GM12878 (cell line): ENCODE measurements around the gene ADCY5. TPM values are rescaled to one million over a fixed set of nuclear protein-coding genes. Genes with fewer than 3 reads are reported as not detected.

ENCODE experiments used
- ATAC-seq: fragments of 200-7000 bp; cut with Tn5 transposase; 3 replicates; pipeline ENCODE4 v1.9.1; 2020; ENCODE audit warnings: mild to moderate bottlenecking, moderate library complexity
- BruUV-seq: library from RNA; stranded (reverse); fragments of 400-500 nt; replicated peaks from 2 replicates; lab custom pipeline; 2021; lab: Mats Ljungman, UMichigan
- CTCF ChIA-PET: fragments of 300-600 bp; sonication (Branson Sonifier 250); formaldehyde crosslinking; extraction: SDS; loops from one replicate; lab custom pipeline; 2021; ENCODE audit warnings: inconsistent platforms; lab: Yijun Ruan, JAX
- POLR2A ChIA-PET: fragments of 350-600 bp; formaldehyde crosslinking; extraction: SDS; loops from one replicate; lab custom pipeline; 2021; ENCODE audit warnings: inconsistent platforms; lab: Charles Lee
- RAD21 ChIA-PET: fragments of 300-600 bp; sonication (Branson Sonifier 250); formaldehyde crosslinking; loops from one replicate; lab custom pipeline; 2023; ENCODE audit warnings: antibody characterized with exemption; ENCODE audit not compliant: unreplicated experiment; lab: Charles Lee
- SMC1A ChIA-PET: fragments of 300-600 bp; sonication (Branson Sonifier 250); formaldehyde crosslinking; loops from one replicate; lab custom pipeline; 2023; ENCODE audit not compliant: unreplicated experiment, uncharacterized antibody; lab: Charles Lee
- DNase-seq: peaks from one replicate; pipeline ENCODE4 v3.0.0-alpha.2; 2011; ENCODE audit warnings: low read depth, low spot score
- FAIRE-seq: peaks from 3 replicates; lab custom pipeline; 2011; peaks lifted over from hg19 to GRCh38; lab: Jason Lieb, UNC
- H2AFZ ChIP-seq: 2 replicates; pipeline ENCODE4 v1.6.0; 2011; ENCODE audit warnings: low read depth, low read length, control low read depth; ENCODE audit not compliant: control insufficient read depth
- H3K27ac ChIP-seq: 2 replicates; pipeline ENCODE4 v1.5.1; 2011; ENCODE audit warnings: control low read depth; ENCODE audit not compliant: control insufficient read depth, insufficient read depth
- H3K27me3 ChIP-seq, 2 experiments: replicated peaks in 1 of 2; 2 replicates each; pipeline versions ENCODE4 v1.6.0 to v1.6.1; 2011; ENCODE audit warnings: low read length in 1 of 2; ENCODE audit not compliant: control insufficient read depth in 2 of 2, insufficient read depth in 2 of 2
- H3K36me3 ChIP-seq, 2 experiments: 2 replicates each; pipeline ENCODE4 v1.5.1; 2011; ENCODE audit warnings: low read length in 1 of 2; ENCODE audit not compliant: control insufficient read depth in 2 of 2, insufficient read depth in 2 of 2
- H3K4me1 ChIP-seq: 2 replicates; pipeline ENCODE4 v1.6.1; 2011; ENCODE audit warnings: mild to moderate bottlenecking, low read length, moderate library complexity, mixed read lengths; ENCODE audit not compliant: control insufficient read depth, insufficient read depth
- H3K4me2 ChIP-seq: 2 replicates; pipeline ENCODE4 v1.6.0; 2011; ENCODE audit warnings: control low read depth; ENCODE audit not compliant: control insufficient read depth, insufficient read depth
- H3K4me3 ChIP-seq: fragments of 200-600 bp; sonication (generic); 2 replicates; pipeline ENCODE4 v1.5.1; 2016
- H3K79me2 ChIP-seq: 2 replicates; pipeline ENCODE4 v1.6.0; 2011; ENCODE audit warnings: low read length; ENCODE audit not compliant: control insufficient read depth, insufficient read depth
- H3K9ac ChIP-seq: 2 replicates; pipeline ENCODE4 v1.8.0; 2011; ENCODE audit warnings: low read length, control low read depth, mixed read lengths; ENCODE audit not compliant: control insufficient read depth, insufficient read depth
- H3K9me3 ChIP-seq: replicated peaks from 3 replicates; pipeline ENCODE4 v1.5.1; 2011; ENCODE audit warnings: mild to moderate bottlenecking, low read length; ENCODE audit not compliant: control insufficient read depth, insufficient read depth
- H4K20me1 ChIP-seq: 2 replicates; pipeline ENCODE4 v1.6.0; 2011; ENCODE audit not compliant: control insufficient read depth, insufficient read depth
- ATF7 ChIP-seq: fragments of 450-650 bp; IDR thresholded peaks from 2 replicates; pipeline ENCODE4 v1.6.1; 2016; ENCODE audit warnings: low read depth, mild to moderate bottlenecking
- BRCA1 ChIP-seq: IDR thresholded peaks from 2 replicates; pipeline ENCODE4 v1.6.1; 2011; ENCODE audit warnings: low read depth, low read length, improper control_type of control experiment
- CREM ChIP-seq: IDR thresholded peaks from 2 replicates; pipeline ENCODE4 v1.6.1; 2014; ENCODE audit warnings: antibody characterized with exemption, low read depth
- EGR1 ChIP-seq, 2 experiments: IDR thresholded peaks; 1 replicate in 1 of 2; 2 replicates in 1 of 2; pipeline ENCODE4 v1.6.1; 2011 to 2012; ENCODE audit warnings: low read depth in 2 of 2, low read length in 2 of 2, borderline replicate concordance in 1 of 2, mild to moderate bottlenecking in 1 of 2, moderate library complexity in 1 of 2
- MXI1 ChIP-seq: fragments of 150-350 bp; IDR thresholded peaks from 2 replicates; pipeline ENCODE4 v1.6.1; 2011; ENCODE audit warnings: low read depth, mild to moderate bottlenecking, inconsistent platforms, low read length, improper control_type of control experiment
- MYC ChIP-seq: IDR thresholded peaks from 2 replicates; pipeline ENCODE4 v1.6.1; 2011; ENCODE audit warnings: mild to moderate bottlenecking, low read length, moderate library complexity, inconsistent platforms; ENCODE audit not compliant: insufficient read depth, insufficient replicate concordance, insufficient read length, severe bottlenecking
- NR2C2 ChIP-seq: IDR thresholded peaks from 2 replicates; pipeline ENCODE4 v1.6.1; 2011; ENCODE audit warnings: borderline replicate concordance, low read depth; ENCODE audit not compliant: control insufficient read depth, insufficient read length
- SUPT20H ChIP-seq: IDR thresholded peaks from 2 replicates; pipeline ENCODE4 v1.6.1; 2011; ENCODE audit warnings: low read depth, mild to moderate bottlenecking, low read length, moderate library complexity, borderline replicate concordance; ENCODE audit not compliant: control insufficient read depth
- TBL1XR1 ChIP-seq: IDR thresholded peaks from 2 replicates; pipeline ENCODE4 v1.6.1; 2012; ENCODE audit warnings: low read depth, low read length, improper control_type of control experiment
- YBX1 ChIP-seq: fragments of 450-650 bp; IDR thresholded peaks from 2 replicates; pipeline ENCODE4 v1.6.1; 2016; ENCODE audit warnings: antibody characterized with exemption
- WGBS: methylation state at CpG from one replicate; pipeline ENCODE4 v1.1.6; 2016; ENCODE audit warnings: low lambda C conversion rate; ENCODE audit not compliant: insufficient replicate concordance, insufficient coverage; ENCODE audit errors: missing lambda C conversion rate; 5-methylcytosine and 5-hydroxymethylcytosine counted together
- in situ Hi-C: fragments of 300-500 bp; cut with MboI; formaldehyde crosslinking; loops from 9 replicates; pipeline ENCODE4 v1.14.3; 2018; ENCODE audit warnings: mixed read lengths
- intact Hi-C: fragments of 100-400 bp; cut with micrococcal nuclease; formaldehyde crosslinking; loops from one replicate; pipeline ENCODE4 v1.14.2; 2022; ENCODE audit not compliant: unreplicated experiment
- polyA plus RNA-seq, 11 experiments: library from polyadenylated mRNA; depleted of rRNA in 4 of 11; unstranded in 6 of 11; stranded (reverse) in 5 of 11; fragments of >200 nt; fragmentation: Nextera tagmentation in 4 of 11; fragmentation: Illumina TruSeq in 1 of 11; extraction: Ambion mirVana in 4 of 11; extraction: Trizol in 1 of 11; gene quantifications; 1 replicate in 1 of 11; 2 replicates in 10 of 11; pipeline versions ENCODE4 v1.2.1 to v1.2.3, GENCODE V29; 2011 to 2016; ENCODE audit warnings: inconsistent platforms in 2 of 11, missing spikeins in 2 of 11, low read depth in 1 of 11
- total RNA-seq, 4 experiments: library from RNA; depleted of rRNA in 3 of 4; stranded (reverse); fragments of >200 nt in 3 of 4; fragmentation: Illumina TruSeq in 1 of 4; extraction: Trizol in 1 of 4; gene quantifications; 2 replicates each; pipeline versions ENCODE4 v1.2.1 to v1.2.3, GENCODE V29; 2013 to 2021
- TF ChIP-seq, protein P1 (sequence below): fragments of 450-650 bp; IDR thresholded peaks from 2 replicates; pipeline ENCODE4 v1.6.1; 2016; ENCODE audit warnings: mild to moderate bottlenecking
- TF ChIP-seq, protein P2 (sequence below), 3 experiments: IDR thresholded peaks in 2 of 3; conservative IDR thresholded peaks in 1 of 3; 2 replicates each; pipeline ENCODE4 v1.5.1; 2011; ENCODE audit warnings: low read depth in 3 of 3, low read length in 3 of 3, mild to moderate bottlenecking in 3 of 3, control low read depth in 2 of 3, moderate library complexity in 2 of 3, inconsistent platforms in 1 of 3, mixed read lengths in 1 of 3; ENCODE audit not compliant: control insufficient read depth in 2 of 3, insufficient read depth in 1 of 3; ENCODE audit errors: extremely low read depth in 1 of 3

ADCY5 gene
- total and polyA plus RNA-seq, 10 of the 15 experiments (the other 5 are each of a cell fraction or from before 2014, with no cell fraction given), result under 0.01 to 0.24 (median 0.02) TPM; not detected in 4

DNA sequence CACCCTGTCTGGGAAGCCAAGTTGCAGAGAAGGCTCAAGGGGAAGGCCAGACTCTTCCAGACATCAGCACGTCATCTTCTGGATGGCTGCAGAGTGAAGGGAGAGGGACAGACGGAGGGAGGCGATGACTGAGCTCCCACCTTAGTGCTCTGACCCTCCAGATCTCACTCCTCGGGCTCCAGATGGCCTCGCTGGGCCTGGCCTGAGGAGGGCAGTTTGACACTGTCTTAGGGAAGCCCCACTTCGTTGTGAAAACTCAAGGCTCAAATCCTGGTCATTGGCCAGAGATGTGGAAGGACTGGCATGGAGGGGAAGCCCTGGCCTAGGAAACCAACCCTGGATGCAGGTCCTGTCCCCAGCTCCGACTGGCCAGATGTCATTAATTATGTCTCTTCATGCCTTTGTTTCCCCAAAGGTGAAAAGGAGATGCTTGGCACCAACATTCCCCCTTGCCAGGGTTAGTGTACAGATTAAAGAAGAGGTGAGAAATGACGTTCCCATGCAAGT is 70.4 kb downstream of the ADCY5 start:
- no peaks in the 10 kb centered on the region for H4K20me1 ChIP-seq
- no peaks in the 10 kb centered on the region for H3K79me2 ChIP-seq
- ChIA-PET RAD21 (no interaction called here), SMC1A (no interaction called here), CTCF (interaction anchor here (1.1 kb wide), 1 partner anchor 22 kb away, joined by 4 read pairs; no protein-coding TSS in a partner anchor)
- no peaks in the 10 kb centered on the region; a peak in 1 of 4 replicates for H3K27me3 ChIP-seq
- no peak overlapping the region for H3K4me3 ChIP-seq
- H3K4me2 ChIP-seq, result no peak overlapping the region
- H2AFZ ChIP-seq, result no peak overlapping the region
- 6% methylated on average over 8 of the region's 8 CpGs for WGBS
- no peak overlapping the region for H3K9ac ChIP-seq
- ATAC-seq, result no peak
- H3K4me1 ChIP-seq, result no peaks in the 10 kb centered on the region
- H3K27ac ChIP-seq, result no peak overlapping the region
- no peak for TF ChIP-seq MXI1
- TF ChIP-seq, all 136 proteins: peak for 0
- BruUV-seq, result no TSS peak
- intact Hi-C loops, result no loop called here
- DNase-seq (no peak), FAIRE-seq (no peak)
- POLR2A ChIA-PET, result no interaction called here
- H3K9me3 ChIP-seq, result no peaks in the 10 kb centered on the region
- in situ Hi-C loops, result no loop called here
- H3K36me3 ChIP-seq, result no peaks in the 10 kb centered on the region

DNA sequence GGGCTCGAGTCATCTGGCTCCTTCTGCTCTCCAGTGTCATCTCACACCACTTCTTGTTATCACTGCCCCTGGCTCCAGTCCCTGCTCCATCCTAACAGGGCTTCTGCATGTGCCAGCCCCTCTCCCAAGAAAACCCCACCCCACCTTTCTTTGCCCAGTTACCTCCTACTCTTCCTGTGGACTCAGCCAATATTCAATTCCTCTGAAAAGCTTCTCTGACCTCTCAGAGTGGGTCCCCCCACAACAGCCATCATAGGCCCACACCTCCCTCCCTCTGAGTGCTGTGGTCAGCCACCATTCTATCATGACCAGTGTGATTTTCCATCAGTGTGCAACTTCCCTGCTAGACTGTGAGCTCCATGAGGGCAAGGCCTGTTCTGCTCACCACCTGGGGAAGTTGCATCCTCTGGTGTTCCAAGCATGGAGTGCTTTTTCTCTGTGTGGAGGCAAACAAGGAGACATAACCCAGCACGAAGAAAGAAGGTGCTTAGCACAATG is 71.6 kb downstream of the ADCY5 start:
- no peaks in the 10 kb centered on the region for H3K79me2 ChIP-seq
- CTCF ChIA-PET, result no interaction called here
- no peak overlapping the region for H3K4me2 ChIP-seq
- H3K9me3 ChIP-seq, result no peaks in the 10 kb centered on the region
- intact Hi-C loops (no loop called here), in situ Hi-C loops (no loop called here)
- FAIRE-seq (no peak), DNase-seq (no peak), ATAC-seq (no peak)
- H3K27ac ChIP-seq, result no peak overlapping the region
- BruUV-seq, result no TSS peak
- H3K27me3 ChIP-seq, result no peaks in the 10 kb centered on the region; a peak in 1 of 4 replicates
- no peak overlapping the region for H2AFZ ChIP-seq
- RAD21 ChIA-PET, result interaction anchor here (1.2 kb wide), 1 partner anchor 48 kb away, joined by 3 read pairs; no protein-coding TSS in a partner anchor
- H4K20me1 ChIP-seq, result no peaks in the 10 kb centered on the region
- no peak overlapping the region for H3K9ac ChIP-seq
- H3K4me1 ChIP-seq, result no peaks in the 10 kb centered on the region
- WGBS, result 4% methylated on average over 2 of the region's 2 CpGs
- POLR2A ChIA-PET, result interaction anchor here (0.7 kb wide), 1 partner anchor 40 kb away, joined by 4 read pairs; no protein-coding TSS in a partner anchor
- SMC1A ChIA-PET, result no interaction called here
- H3K36me3 ChIP-seq, result no peaks in the 10 kb centered on the region
- no peak overlapping the region for H3K4me3 ChIP-seq
- TF ChIP-seq, protein P1, sequence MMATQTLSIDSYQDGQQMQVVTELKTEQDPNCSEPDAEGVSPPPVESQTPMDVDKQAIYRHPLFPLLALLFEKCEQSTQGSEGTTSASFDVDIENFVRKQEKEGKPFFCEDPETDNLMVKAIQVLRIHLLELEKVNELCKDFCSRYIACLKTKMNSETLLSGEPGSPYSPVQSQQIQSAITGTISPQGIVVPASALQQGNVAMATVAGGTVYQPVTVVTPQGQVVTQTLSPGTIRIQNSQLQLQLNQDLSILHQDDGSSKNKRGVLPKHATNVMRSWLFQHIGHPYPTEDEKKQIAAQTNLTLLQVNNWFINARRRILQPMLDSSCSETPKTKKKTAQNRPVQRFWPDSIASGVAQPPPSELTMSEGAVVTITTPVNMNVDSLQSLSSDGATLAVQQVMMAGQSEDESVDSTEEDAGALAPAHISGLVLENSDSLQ, result no peak
- TF ChIP-seq NR2C2 (no peak), YBX1 (no peak), MYC (no peak), CREM (no peak), SUPT20H (no peak), BRCA1 (no peak), TBL1XR1 (no peak), ATF7 (no peak), EGR1 (IDR thresholded peaks at IDR 0.05; ENCODE audit: borderline replicate concordance in 1 of 2, low read depth in 2 of 2, low read length in 2 of 2) (no peak)
- TF ChIP-seq, protein P2, sequence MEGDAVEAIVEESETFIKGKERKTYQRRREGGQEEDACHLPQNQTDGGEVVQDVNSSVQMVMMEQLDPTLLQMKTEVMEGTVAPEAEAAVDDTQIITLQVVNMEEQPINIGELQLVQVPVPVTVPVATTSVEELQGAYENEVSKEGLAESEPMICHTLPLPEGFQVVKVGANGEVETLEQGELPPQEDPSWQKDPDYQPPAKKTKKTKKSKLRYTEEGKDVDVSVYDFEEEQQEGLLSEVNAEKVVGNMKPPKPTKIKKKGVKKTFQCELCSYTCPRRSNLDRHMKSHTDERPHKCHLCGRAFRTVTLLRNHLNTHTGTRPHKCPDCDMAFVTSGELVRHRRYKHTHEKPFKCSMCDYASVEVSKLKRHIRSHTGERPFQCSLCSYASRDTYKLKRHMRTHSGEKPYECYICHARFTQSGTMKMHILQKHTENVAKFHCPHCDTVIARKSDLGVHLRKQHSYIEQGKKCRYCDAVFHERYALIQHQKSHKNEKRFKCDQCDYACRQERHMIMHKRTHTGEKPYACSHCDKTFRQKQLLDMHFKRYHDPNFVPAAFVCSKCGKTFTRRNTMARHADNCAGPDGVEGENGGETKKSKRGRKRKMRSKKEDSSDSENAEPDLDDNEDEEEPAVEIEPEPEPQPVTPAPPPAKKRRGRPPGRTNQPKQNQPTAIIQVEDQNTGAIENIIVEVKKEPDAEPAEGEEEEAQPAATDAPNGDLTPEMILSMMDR (IDR thresholded peaks at IDR 0.05 in 2 of 3, conservative IDR thresholded peaks at IDR 0.05 in 1 of 3; ENCODE audit: control insufficient read depth in 2 of 3, extremely low read depth in 1 of 3, insufficient read depth in 1 of 3, low read depth in 3 of 3, low read length in 3 of 3), result no peak
